ENCODE measurements around the gene CA5A.
A peak's percentile ranks its signal among the peaks of the same experiment; 100 is the strongest.
"Not testable (repeated sequence)": the region's sequence is repeated elsewhere in the genome, so short reads cannot be mapped to it uniquely, and the experiment has no call there.

Gene CA5A

GRCh38 chr16:87862597-87863326 is 73.6 kb downstream of the CA5A start:
- not testable (repeated sequence) for DNase-seq

- DNase-seq: not testable (repeated sequence)
These were observed 74.8 kb downstream of the CA5A start for GRCh38 chr16:87861300-87862099.

- DNase-seq: no peak
These were observed 75.6 kb downstream of the CA5A start for GRCh38 chr16:87860553-87861299.

- not testable (repeated sequence) for DNase-seq
These were observed 78.0 kb downstream of the CA5A start for GRCh38 chr16:87858151-87858993.

GRCh38 chr16:87856791-87857228 is 79.5 kb downstream of the CA5A start:
- DNase-seq: no peak

- DNase-seq: no peak
These were observed 80.2 kb downstream of the CA5A start for GRCh38 chr16:87855852-87856715.

GRCh38 chr16:87854907-87855683 is 81.2 kb downstream of the CA5A start:
- DNase-seq: no peak

GRCh38 chr16:87854053-87854906 is 82.0 kb downstream of the CA5A start:
- DNase-seq: peak; percentile 42

GRCh38 chr16:87853411-87854052 is 82.8 kb downstream of the CA5A start:
- peak; percentile 44 for DNase-seq

GRCh38 chr16:87851601-87852000 is 84.7 kb downstream of the CA5A start:
- no peak for DNase-seq

GRCh38 chr16:87851141-87851587 is 85.2 kb downstream of the CA5A start:
- no peak for DNase-seq

- peak; percentile 40 for DNase-seq
These were observed 86.0 kb downstream of the CA5A start for GRCh38 chr16:87850009-87851006.

- DNase-seq: no peak
These were observed 86.8 kb downstream of the CA5A start for GRCh38 chr16:87849419-87850008.

GRCh38 chr16:87848676-87849345 is 87.5 kb downstream of the CA5A start:
- DNase-seq: no peak

GRCh38 chr16:87847785-87848675 is 88.3 kb downstream of the CA5A start:
- DNase-seq: no peak

GRCh38 chr16:87847467-87847784 is 88.9 kb downstream of the CA5A start:
- no peak for DNase-seq

Data from NCI-H1048 (cell line).